ENCODE measurements around the gene DMXL1. TPM values are rescaled to one million over a fixed set of nuclear protein-coding genes. Genes with fewer than 3 reads are reported as not detected.

The DMXL1 gene, protein sequence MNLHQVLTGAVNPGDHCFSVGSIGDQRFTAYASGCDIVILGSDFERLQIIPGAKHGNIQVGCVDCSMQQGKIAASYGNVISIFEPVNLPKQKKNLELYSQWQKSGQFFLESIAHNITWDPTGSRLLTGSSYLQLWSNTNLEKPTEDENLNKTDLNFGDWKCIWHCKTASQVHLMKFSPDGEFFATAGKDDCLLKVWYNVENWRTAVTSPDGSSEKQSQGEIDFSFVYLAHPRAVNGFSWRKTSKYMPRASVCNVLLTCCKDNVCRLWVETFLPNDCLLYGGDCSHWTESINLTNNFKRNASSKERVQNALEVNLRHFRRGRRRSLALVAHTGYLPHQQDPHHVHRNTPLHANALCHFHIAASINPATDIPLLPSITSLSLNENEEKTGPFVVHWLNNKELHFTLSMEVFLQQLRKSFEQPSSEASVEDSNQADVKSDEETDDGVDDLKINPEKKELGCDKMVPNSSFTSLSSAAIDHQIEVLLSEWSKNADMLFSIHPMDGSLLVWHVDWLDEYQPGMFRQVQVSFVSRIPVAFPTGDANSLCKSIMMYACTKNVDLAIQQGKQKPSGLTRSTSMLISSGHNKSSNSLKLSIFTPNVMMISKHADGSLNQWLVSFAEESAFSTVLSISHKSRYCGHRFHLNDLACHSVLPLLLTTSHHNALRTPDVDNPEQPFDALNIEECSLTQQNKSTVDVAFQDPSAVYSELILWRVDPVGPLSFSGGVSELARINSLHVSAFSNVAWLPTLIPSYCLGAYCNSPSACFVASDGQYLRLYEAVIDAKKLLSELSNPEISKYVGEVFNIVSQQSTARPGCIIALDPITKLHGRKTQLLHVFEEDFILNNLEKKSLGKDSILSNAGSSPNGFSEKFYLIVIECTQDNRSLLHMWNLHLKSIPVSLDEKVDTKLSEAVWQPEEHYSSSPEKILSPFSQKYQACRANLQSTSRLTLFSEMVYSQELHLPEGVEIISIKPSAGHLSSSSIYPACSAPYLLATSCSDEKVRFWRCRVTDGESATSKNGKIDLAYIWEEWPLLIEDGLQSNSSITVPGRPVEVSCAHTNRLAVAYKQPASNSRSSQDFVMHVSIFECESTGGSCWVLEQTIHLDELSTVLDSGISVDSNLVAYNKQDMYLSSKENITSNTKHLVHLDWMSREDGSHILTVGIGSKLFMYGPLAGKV (N-terminal part only)
- 45.2 TPM for polyA plus RNA-seq (2013)

DNA sequence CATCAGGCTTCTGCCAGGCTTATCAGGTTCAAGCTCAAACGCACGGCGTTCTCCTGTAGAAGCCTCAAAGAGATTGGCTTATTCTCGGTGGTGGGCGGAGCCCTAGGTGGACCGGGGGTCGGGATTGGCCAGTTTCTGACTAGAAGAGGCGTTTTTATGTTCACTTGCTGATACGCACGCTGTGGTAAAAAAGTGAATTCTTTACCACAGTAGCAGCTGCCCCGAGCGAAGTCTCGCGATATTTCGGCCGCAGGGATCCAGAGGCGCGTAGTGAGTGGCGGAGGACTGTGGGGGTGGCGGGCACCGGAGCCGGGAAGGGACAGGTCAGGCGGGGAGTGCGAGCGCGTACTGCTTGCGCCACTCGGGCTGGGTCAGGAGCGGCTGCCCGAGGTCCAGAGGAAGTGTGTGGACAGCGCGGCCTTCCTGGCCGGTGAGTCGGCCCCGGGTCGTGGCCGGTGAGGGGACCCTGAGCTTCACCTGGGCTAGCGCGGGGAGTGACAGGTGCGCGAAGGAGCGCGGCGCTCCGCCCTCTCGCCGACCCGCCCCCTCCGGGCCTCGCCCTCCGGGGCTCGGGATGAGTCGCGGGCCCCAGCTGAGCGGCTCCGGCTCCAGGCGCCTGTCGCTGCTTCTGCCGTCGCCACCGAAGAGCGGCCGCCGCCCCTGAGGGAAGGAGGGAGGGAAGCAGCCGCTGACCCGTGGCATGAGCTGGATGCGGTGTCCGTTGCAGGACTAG is at the start of gene DMXL1:
Gene DMXL1 (plus strand): TSS at position 260 of the 733 bp plus-strand sequence. CDS start 483 bp downstream, outside the sequence.
- ChIA-PET CTCF (interaction anchor here (0.8 to 1.8 kb wide), 5 partner anchors 9 to 197 kb away, joined by 3 to 6 read pairs (median 4); partner anchors contain the start of gene DTWD2), POLR2A (interaction anchor here (0.6 to 2.0 kb wide), 3 partner anchors 50 to 287 kb away, joined by 3 to 5 read pairs (median 4); partner anchors contain the start of gene DTWD2)
- Histone ChIP-seq H3K27ac (ENCODE audit: insufficient read depth in 1 of 2, low read depth in 1 of 2, low read length in 2 of 2, poor library complexity in 1 of 2, severe bottlenecking in 2 of 2) (peak within 1 kb of the TSS; percentile 86 to 94), H3K4me3 (ENCODE audit: control insufficient read depth in 1 of 7, extremely low read depth in 1 of 7, insufficient read depth in 4 of 7, low read depth in 2 of 7, low read length in 6 of 7) (peak within 1 kb of the TSS; percentile 71 to 98 (median 88)), H3K27me3 (replicated peaks in 2 of 5; ENCODE audit: control insufficient read depth in 4 of 5, insufficient read depth in 5 of 5, low read length in 4 of 5) (no peaks in the 10 kb centered on the region), H3K4me1 (ENCODE audit: control extremely low read depth in 1 of 4, control insufficient read depth in 4 of 4, insufficient read depth in 4 of 4, low read length in 3 of 4) (peaks cover 15 to 33% (median 23%) of the 10 kb centered on the region in 4 experiments), H3K9me3 (ENCODE audit: control extremely low read depth in 1 of 5, control insufficient read depth in 4 of 5, insufficient read depth in 2 of 5, low read depth in 1 of 5, low read length in 4 of 5) (no peaks in the 10 kb centered on the region), H3K36me3 (ENCODE audit: control insufficient read depth in 4 of 4, insufficient read depth in 4 of 4, low read length in 3 of 4) (no peaks in the 10 kb centered on the region)
- WGBS (ENCODE audit: insufficient coverage) = under 1% methylated on average over 63 of the region's 68 CpGs
- DNase-seq = peak; percentile 99 to 100 (median 100)

DNA sequence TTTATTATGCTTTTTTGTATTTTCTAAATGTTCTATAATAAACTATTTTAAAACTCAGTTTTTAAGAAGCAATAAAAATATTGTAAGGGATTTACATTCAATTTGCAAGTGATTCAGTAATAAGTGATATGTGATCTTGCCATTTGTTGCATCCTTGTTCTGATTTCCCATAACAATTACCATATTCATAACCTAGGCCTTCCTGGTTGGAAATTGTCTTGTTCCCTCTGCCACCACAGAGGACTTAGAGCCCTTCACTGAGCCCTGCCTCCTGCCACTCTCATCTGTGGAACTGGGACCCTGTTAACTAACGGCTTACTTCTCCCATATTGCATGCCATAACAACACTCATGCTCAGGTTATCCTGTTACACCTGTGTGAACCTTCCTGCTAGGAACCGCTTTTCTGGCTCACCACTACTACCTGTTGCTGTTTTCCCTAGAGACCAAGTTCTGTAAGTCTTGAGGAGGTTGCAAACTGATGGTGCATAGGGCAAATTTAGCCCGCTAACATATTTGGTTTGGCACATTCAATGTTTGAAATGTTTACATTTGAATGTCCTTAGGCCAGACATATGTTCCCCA is 49.6 kb upstream of the DMXL1 start:
- peaks cover 3 to 25% (median 8%) of the 10 kb centered on the region in 4 experiments for H3K4me1 ChIP-seq (ENCODE audit: control extremely low read depth in 1 of 4, control insufficient read depth in 4 of 4, insufficient read depth in 4 of 4, low read length in 3 of 4)
- H3K4me3 ChIP-seq (ENCODE audit: control insufficient read depth in 1 of 7, extremely low read depth in 1 of 7, insufficient read depth in 4 of 7, low read depth in 2 of 7, low read length in 6 of 7) = no peak overlapping the region
- no peaks in the 10 kb centered on the region for H3K9me3 ChIP-seq (ENCODE audit: control extremely low read depth in 1 of 5, control insufficient read depth in 4 of 5, insufficient read depth in 2 of 5, low read depth in 1 of 5, low read length in 4 of 5)
- no peak for DNase-seq
- POLR2A ChIA-PET = no interaction called here
- no peaks in the 10 kb centered on the region for H3K27me3 ChIP-seq (replicated peaks in 2 of 5; ENCODE audit: control insufficient read depth in 4 of 5, insufficient read depth in 5 of 5, low read length in 4 of 5)
- no peak overlapping the region for H3K27ac ChIP-seq (ENCODE audit: insufficient read depth in 1 of 2, low read depth in 1 of 2, low read length in 2 of 2, poor library complexity in 1 of 2, severe bottlenecking in 2 of 2)
- H3K36me3 ChIP-seq (ENCODE audit: control insufficient read depth in 4 of 4, insufficient read depth in 4 of 4, low read length in 3 of 4) = no peaks in the 10 kb centered on the region
- whole genome bisulfite sequencing (ENCODE audit: insufficient coverage) = 100% methylated on average over 1 of the region's 3 CpGs
- CTCF ChIA-PET = interaction anchor here (1.3 to 1.8 kb wide), 4 partner anchors 12 to 411 kb away, joined by 4 to 13 read pairs (median 4); no protein-coding TSS in a partner anchor

DNA sequence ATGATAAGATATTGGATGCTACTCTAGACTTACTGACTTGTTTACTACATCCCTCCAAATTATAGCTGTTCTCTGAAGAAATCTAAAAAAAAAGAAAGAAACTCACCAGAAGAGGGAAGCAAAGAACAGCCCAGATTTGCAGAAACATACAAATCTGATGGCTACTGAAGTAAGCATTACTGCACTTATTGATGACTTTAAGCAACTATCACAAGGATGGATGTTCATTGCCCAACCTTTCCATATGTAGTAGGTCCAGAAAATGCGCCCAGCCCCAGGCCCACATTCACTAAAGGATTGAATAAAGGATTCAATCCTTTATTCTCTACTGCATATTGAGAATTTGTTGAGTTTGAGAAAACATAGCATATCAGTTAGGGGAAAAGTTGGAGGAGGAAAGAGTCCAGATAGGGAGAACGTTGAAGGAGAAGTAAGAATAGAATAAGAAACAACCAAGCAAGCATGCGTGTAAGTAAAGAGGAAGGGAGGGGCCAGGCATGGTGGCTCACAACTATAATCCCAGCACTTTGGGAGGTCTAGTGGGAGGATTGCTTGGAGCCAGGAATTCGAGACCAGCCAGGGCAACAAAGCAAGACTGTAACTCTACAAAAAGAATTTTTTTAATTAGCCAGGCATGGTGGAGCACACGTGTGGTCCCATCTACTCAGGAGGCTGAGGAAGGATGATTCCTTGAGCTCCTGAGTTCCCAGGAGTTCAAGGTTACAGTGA is 48.7 kb upstream of the DMXL1 start:
- 47% methylated on average over 3 of the region's 5 CpGs for WGBS (ENCODE audit: insufficient coverage)
- POLR2A ChIA-PET = no interaction called here

DNA sequence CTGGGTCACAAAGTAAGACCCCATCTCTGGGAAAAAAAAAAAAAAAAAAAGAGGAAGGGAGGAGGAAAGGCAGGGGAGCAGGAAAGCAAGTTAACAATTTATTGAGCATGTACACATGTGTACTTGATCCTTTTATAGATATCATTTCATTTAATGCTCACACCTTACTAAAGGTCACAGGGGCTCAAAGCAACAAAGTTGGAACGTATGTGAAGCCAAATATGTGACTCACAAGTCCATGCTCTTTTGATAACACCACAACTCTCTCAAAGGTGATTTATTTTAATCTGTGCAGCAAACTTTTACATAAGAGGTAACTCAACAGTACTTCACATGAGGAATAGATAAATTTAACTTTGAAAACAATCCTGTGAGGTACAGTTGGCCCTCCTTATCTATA is 48.1 kb upstream of the DMXL1 start:
- no peak overlapping the region for H3K4me3 ChIP-seq (ENCODE audit: control insufficient read depth in 1 of 7, extremely low read depth in 1 of 7, insufficient read depth in 4 of 7, low read depth in 2 of 7, low read length in 6 of 7)
- no peaks in the 10 kb centered on the region for H3K27me3 ChIP-seq (replicated peaks in 2 of 5; ENCODE audit: control insufficient read depth in 4 of 5, insufficient read depth in 5 of 5, low read length in 4 of 5)
- no peaks in the 10 kb centered on the region for H3K9me3 ChIP-seq (ENCODE audit: control extremely low read depth in 1 of 5, control insufficient read depth in 4 of 5, insufficient read depth in 2 of 5, low read depth in 1 of 5, low read length in 4 of 5)
- WGBS (ENCODE audit: insufficient coverage) = no CpG with 5 or more reads among the region's 1 CpG
- H3K27ac ChIP-seq (ENCODE audit: insufficient read depth in 1 of 2, low read depth in 1 of 2, low read length in 2 of 2, poor library complexity in 1 of 2, severe bottlenecking in 2 of 2) = no peak overlapping the region
- DNase-seq = no peak
- POLR2A ChIA-PET = no interaction called here
- peaks cover 3 to 25% (median 8%) of the 10 kb centered on the region in 4 experiments for H3K4me1 ChIP-seq (ENCODE audit: control extremely low read depth in 1 of 4, control insufficient read depth in 4 of 4, insufficient read depth in 4 of 4, low read length in 3 of 4)
- H3K36me3 ChIP-seq (ENCODE audit: control insufficient read depth in 4 of 4, insufficient read depth in 4 of 4, low read length in 3 of 4) = no peaks in the 10 kb centered on the region
- CTCF ChIA-PET = interaction anchor here (1.8 to 2.2 kb wide), 2 partner anchors 389 to 412 kb away, joined by 6 to 13 read pairs; no protein-coding TSS in a partner anchor

More for the DNA sequence above, 48.7 kb upstream of the DMXL1 start:
- Histone ChIP-seq H3K36me3 (ENCODE audit: control insufficient read depth in 4 of 4, insufficient read depth in 4 of 4, low read length in 3 of 4) (no peaks in the 10 kb centered on the region), H3K27me3 (replicated peaks in 2 of 5; ENCODE audit: control insufficient read depth in 4 of 5, insufficient read depth in 5 of 5, low read length in 4 of 5) (no peaks in the 10 kb centered on the region), H3K4me3 (ENCODE audit: control insufficient read depth in 1 of 7, extremely low read depth in 1 of 7, insufficient read depth in 4 of 7, low read depth in 2 of 7, low read length in 6 of 7) (no peak overlapping the region), H3K27ac (ENCODE audit: insufficient read depth in 1 of 2, low read depth in 1 of 2, low read length in 2 of 2, poor library complexity in 1 of 2, severe bottlenecking in 2 of 2) (no peak overlapping the region), H3K9me3 (ENCODE audit: control extremely low read depth in 1 of 5, control insufficient read depth in 4 of 5, insufficient read depth in 2 of 5, low read depth in 1 of 5, low read length in 4 of 5) (no peaks in the 10 kb centered on the region), H3K4me1 (ENCODE audit: control extremely low read depth in 1 of 4, control insufficient read depth in 4 of 4, insufficient read depth in 4 of 4, low read length in 3 of 4) (peaks cover 3 to 25% (median 8%) of the 10 kb centered on the region in 4 experiments)
- peak; percentile 52 to 66 (median 59) for DNase-seq
- CTCF ChIA-PET = interaction anchor here (0.8 to 2.2 kb wide), 4 partner anchors 12 to 413 kb away, joined by 3 to 13 read pairs (median 5); no protein-coding TSS in a partner anchor

DNA sequence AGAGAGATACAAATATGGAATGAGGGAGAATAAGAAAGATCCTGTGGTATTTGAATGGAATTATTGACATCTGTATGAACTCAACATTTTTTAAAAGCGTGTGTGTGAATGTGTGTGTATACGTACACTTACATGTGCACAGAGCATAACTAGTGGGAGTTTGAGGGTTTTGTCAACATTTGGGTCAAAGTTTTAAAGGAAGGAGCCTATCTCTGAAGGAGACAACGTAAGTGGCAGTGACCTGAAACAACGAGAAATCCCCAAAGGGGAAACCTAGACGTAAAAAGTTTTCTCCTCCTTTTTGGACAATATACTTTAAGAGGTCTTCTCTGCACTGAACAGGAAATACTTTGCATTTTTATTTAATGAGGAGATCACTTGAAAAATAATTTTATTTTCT is 42.3 kb upstream of the DMXL1 start:
- POLR2A ChIA-PET = interaction anchor here (0.5 kb wide), 1 partner anchor 410 kb away, joined by 6 read pairs; no protein-coding TSS in a partner anchor
- no peak for DNase-seq
- CTCF ChIA-PET = no interaction called here
- no peaks in the 10 kb centered on the region for H3K36me3 ChIP-seq (ENCODE audit: control insufficient read depth in 4 of 4, insufficient read depth in 4 of 4, low read length in 3 of 4)
- H3K4me1 ChIP-seq (ENCODE audit: control extremely low read depth in 1 of 4, control insufficient read depth in 4 of 4, insufficient read depth in 4 of 4, low read length in 3 of 4) = peaks cover 3 to 27% (median 15%) of the 10 kb centered on the region in 4 experiments
- no peaks in the 10 kb centered on the region for H3K9me3 ChIP-seq (ENCODE audit: control extremely low read depth in 1 of 5, control insufficient read depth in 4 of 5, insufficient read depth in 2 of 5, low read depth in 1 of 5, low read length in 4 of 5)
- 100% methylated on average over 3 of the region's 5 CpGs for WGBS (ENCODE audit: insufficient coverage)
- no peak overlapping the region for H3K27ac ChIP-seq (ENCODE audit: insufficient read depth in 1 of 2, low read depth in 1 of 2, low read length in 2 of 2, poor library complexity in 1 of 2, severe bottlenecking in 2 of 2)
- H3K27me3 ChIP-seq (replicated peaks in 2 of 5; ENCODE audit: control insufficient read depth in 4 of 5, insufficient read depth in 5 of 5, low read length in 4 of 5) = no peaks in the 10 kb centered on the region
- no peak overlapping the region for H3K4me3 ChIP-seq (ENCODE audit: control insufficient read depth in 1 of 7, extremely low read depth in 1 of 7, insufficient read depth in 4 of 7, low read depth in 2 of 7, low read length in 6 of 7)

Measured in common myeloid progenitor, CD34-positive (primary cell).